ENCODE results near the gene SYNM. TPM values are rescaled to one million over a fixed set of nuclear protein-coding genes. Genes with fewer than 3 reads are reported as not detected.

Gene SYNM
- total RNA-seq, 6 experiments from 2014 or later, result 4.6 to 7.6 (median 7.4) TPM

DNA sequence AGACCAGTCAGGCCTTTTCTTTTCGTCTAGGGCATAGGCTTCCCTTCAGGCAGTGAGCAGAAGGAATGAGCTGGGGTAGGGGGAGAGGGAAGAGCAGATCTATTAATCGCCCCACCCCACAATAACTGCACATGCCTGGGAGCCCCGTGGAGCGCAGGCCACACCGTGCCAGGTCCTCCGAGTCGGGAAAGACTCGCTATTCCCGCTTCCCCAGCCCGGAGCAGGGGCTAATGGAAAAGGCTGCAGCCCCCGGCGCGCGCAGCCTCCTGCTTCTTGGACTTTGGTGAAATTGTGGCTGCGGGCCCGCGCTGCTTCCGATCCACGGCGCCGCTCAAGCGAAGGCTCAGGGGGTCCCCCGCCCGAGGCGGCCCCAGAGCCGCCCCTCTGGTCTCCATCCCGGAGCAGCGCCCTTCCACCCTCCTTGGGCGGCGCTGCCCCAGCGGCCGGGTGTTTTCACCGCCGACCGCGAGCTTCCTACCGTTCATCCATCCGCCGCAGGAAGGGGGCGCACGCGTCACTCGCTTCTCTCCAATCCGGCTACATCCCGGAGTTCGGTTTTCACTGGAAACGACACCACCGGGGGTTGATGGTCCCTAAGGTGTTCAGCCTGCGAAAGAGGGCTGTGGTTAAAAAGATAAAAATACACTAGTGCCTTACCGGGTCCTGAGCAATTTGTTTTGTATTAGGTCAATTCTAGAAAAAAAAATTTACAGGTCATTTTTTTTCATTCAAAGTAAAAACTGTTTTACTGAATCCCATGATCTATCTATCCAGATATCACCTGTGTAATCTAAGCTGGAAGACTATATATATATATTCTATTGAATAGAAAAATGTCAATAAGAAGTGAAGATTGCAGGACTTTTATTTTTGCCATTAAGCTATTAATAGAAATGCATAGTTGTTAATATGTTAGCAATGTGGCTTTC, 4.4 kb upstream of the SYNM start:
- peak; percentile 49 for DNase-seq
- peaks cover 14% of the 10 kb centered on the region for H3K27me3 Mint-ChIP-seq (ENCODE audit: insufficient read depth)

DNA sequence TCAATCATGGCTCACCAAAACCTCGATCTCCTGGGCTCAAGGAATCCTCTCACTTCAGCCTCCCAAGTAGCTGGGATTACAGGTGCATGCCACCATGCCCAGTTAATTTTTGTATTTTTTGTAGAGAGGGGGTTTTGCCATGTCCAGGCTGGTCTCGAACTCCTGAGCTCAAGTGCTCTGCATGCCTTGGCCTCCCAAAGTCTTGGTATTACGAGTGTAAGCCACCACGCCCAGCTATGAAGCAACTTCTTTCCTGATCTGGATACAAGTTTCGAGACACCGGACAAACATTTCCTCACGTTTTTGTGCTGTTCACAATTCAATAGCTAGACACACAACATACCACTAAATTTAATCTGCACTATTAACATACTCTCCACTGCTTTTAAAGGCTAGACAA, 3.4 kb upstream of the SYNM start:
- Mint-ChIP-seq H3K36me3 (ENCODE audit: low read depth) (no peaks in the 10 kb centered on the region), H3K27me3 (ENCODE audit: insufficient read depth) (peaks cover 11% of the 10 kb centered on the region), H3K27ac (no peak overlapping the region), H3K9me3 (no peaks in the 10 kb centered on the region), H3K4me3 (no peak overlapping the region), H3K4me1 (ENCODE audit: low read depth) (peaks cover 3% of the 10 kb centered on the region)
- TF ChIP-seq, protein P1, sequence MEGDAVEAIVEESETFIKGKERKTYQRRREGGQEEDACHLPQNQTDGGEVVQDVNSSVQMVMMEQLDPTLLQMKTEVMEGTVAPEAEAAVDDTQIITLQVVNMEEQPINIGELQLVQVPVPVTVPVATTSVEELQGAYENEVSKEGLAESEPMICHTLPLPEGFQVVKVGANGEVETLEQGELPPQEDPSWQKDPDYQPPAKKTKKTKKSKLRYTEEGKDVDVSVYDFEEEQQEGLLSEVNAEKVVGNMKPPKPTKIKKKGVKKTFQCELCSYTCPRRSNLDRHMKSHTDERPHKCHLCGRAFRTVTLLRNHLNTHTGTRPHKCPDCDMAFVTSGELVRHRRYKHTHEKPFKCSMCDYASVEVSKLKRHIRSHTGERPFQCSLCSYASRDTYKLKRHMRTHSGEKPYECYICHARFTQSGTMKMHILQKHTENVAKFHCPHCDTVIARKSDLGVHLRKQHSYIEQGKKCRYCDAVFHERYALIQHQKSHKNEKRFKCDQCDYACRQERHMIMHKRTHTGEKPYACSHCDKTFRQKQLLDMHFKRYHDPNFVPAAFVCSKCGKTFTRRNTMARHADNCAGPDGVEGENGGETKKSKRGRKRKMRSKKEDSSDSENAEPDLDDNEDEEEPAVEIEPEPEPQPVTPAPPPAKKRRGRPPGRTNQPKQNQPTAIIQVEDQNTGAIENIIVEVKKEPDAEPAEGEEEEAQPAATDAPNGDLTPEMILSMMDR (IDR thresholded peaks at IDR 0.05), result no peak
- DNase-seq, result no peak

More for the DNA sequence above, 4.4 kb upstream of the SYNM start:
- H3K9me3 Mint-ChIP-seq, result no peaks in the 10 kb centered on the region
- TF ChIP-seq, protein P1 (IDR thresholded peaks at IDR 0.05), result peak; percentile 88
- peak overlapping the region; percentile 74 for H3K4me3 Mint-ChIP-seq
- H3K36me3 Mint-ChIP-seq (ENCODE audit: low read depth), result no peaks in the 10 kb centered on the region
- H3K27ac Mint-ChIP-seq, result no peak overlapping the region
- H3K4me1 Mint-ChIP-seq (ENCODE audit: low read depth), result no peaks in the 10 kb centered on the region

DNA sequence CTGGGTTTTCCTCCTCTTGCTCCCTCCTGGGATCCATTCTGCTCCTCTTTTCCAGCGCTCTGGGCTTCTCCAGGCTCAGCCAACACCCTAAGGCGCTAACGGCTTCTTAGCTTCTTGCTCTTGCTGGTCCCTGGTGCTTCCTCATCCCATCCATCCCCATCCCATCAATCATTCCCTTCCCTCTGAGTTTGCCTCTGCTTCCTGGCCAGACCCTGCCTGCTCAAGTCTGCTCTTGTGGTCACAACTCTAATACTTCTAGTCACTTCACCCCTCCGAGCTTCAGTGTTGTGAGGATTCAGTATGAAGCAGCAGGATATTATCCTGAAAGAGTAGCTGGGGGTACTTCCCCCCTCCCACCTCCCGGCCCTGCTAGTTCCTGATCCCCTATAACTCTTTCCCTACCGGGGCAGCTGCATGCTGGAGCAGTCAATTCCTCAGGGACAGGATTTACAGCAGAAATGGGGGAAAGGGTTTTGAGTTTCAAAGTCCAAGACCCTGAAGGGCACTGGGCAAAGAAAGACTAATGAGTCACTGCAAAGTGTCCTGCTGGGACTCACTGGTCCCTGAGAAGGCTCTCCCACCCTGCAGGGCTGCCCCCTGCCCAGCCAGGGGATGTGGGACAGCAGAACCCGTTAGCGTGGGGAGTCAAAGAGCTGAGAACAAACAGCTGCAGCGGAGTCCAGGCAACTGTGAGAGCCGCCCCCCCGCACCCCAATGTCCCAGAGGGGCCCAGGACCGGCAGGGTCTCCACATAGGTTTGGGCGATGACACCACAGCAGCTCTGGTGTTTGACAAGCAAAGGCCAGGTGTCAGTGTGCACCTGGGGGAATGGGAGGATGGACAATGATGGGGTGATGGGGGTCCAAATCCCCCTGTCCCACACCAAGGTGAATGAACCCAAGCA, 2.3 kb upstream of the SYNM start:
- TF ChIP-seq, protein P1 (IDR thresholded peaks at IDR 0.05), result no peak
- Mint-ChIP-seq H3K27me3 (ENCODE audit: insufficient read depth) (peaks cover 3% of the 10 kb centered on the region; the same call in 1 of the 2 replicates), H3K4me1 (ENCODE audit: low read depth) (peaks cover 9% of the 10 kb centered on the region), H3K4me3 (no peak overlapping the region), H3K9me3 (no peaks in the 10 kb centered on the region), H3K36me3 (ENCODE audit: low read depth) (no peaks in the 10 kb centered on the region), H3K27ac (no peak overlapping the region)
- no peak for DNase-seq

DNA sequence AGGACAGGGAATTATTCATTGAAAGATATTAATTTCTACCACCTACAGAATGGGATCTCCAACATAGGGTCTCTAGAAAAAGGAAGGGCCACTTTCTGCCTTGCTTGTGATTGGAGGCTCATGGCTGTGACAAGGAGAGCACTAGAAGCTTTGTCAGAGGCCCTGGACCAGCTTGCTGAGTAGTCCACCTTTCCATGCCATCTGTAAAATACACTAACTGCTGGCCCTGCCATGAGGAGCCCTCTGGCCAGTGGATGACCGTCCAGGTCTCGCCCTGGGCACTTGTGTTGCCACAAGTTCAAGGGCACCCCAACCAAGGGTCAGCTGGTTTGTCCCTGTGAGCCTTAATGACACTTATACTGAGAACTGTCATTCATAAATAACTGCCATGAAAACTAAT, 1.6 kb upstream of the SYNM start:
- TF ChIP-seq, protein P1 (IDR thresholded peaks at IDR 0.05), result no peak
- H3K4me3 Mint-ChIP-seq, result no peak overlapping the region
- no peaks in the 10 kb centered on the region for H3K9me3 Mint-ChIP-seq
- no peaks in the 10 kb centered on the region for H3K36me3 Mint-ChIP-seq (ENCODE audit: low read depth)
- H3K27ac Mint-ChIP-seq, result no peak overlapping the region
- H3K27me3 Mint-ChIP-seq (ENCODE audit: insufficient read depth), result peaks cover 3% of the 10 kb centered on the region; the same call in 1 of the 2 replicates
- DNase-seq, result no peak
- H3K4me1 Mint-ChIP-seq (ENCODE audit: low read depth), result peaks cover 9% of the 10 kb centered on the region

DNA sequence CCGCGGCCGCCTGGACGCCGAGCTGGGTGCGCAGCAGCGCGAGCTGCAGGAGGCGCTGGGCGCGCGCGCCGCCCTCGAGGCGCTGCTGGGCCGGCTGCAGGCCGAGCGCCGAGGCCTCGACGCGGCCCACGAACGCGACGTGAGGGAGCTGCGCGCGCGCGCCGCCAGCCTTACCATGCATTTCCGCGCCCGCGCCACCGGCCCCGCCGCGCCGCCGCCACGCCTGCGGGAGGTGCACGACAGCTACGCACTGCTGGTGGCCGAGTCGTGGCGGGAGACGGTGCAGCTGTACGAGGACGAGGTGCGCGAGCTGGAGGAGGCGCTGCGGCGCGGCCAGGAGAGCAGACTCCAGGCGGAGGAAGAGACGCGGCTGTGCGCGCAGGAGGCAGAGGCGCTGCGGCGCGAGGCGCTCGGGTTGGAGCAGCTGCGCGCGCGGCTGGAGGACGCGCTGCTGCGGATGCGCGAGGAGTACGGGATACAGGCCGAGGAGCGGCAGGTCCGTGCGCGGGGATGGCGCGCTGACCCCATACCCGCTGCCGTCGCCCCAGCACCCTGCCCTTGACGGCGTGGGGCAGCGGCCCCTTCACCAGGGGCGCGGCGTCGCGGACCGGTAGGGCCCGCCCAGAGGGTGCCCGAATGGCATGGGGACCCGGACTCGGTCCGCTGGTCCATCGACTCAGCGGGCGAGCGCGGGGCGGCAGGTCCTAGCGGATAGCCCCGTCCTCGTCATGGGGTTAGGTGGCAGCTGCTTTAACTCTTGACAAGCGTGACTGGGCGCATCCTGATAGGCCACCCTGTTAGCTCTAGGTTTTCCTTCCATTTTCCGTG, 848 bp downstream of the SYNM start:
- TF ChIP-seq, protein P1 (IDR thresholded peaks at IDR 0.05), result no peak
- H3K9me3 Mint-ChIP-seq, result no peaks in the 10 kb centered on the region
- no peak overlapping the region for H3K27ac Mint-ChIP-seq
- H3K4me1 Mint-ChIP-seq (ENCODE audit: low read depth), result peaks cover 9% of the 10 kb centered on the region
- H3K27me3 Mint-ChIP-seq (ENCODE audit: insufficient read depth), result peaks cover 3% of the 10 kb centered on the region; the same call in 1 of the 2 replicates
- H3K4me3 Mint-ChIP-seq, result peak overlapping the region; percentile 70
- H3K36me3 Mint-ChIP-seq (ENCODE audit: low read depth), result no peaks in the 10 kb centered on the region
- DNase-seq, result peak; percentile 30
